Heart right ventricle (tissue), 16 donors: Measurements from ENCODE around the gene RFC2. TPM values are rescaled to one million over a fixed set of nuclear protein-coding genes. Genes with fewer than 3 reads are reported as not detected.

Experiments
- ATAC-seq, 8 donors: fragments of 200-7000 bp; cut with Tn5 transposase; one replicate each; pipeline ENCODE4 v1.9.1; 2020; ENCODE audit warnings: mild to moderate bottlenecking in 8 of 8, moderate library complexity in 8 of 8, moderate number of reproducible peaks in 1 of 8
- DNase-seq, 2 donors: peaks; one replicate each; pipeline ENCODE4 v3.0.0-alpha.2; 2020
- H3K27ac ChIP-seq, 10 donors: fragments of 200-600 bp; sonication (generic) in 2 of 10; one replicate each; pipeline versions ENCODE4 v1.5.0 to v1.8.0; 2020 to 2022; ENCODE audit warnings: mild to moderate bottlenecking in 3 of 10
- H3K27me3 ChIP-seq, 7 donors: fragments of 200-600 bp; one replicate each; pipeline ENCODE4 v1.8.0; 2021 to 2022; ENCODE audit warnings: mild to moderate bottlenecking in 2 of 7
- H3K36me3 ChIP-seq, 9 donors: fragments of 200-600 bp; sonication (generic) in 1 of 9; one replicate each; pipeline versions ENCODE4 v1.5.0 to v1.8.0; 2020 to 2022; ENCODE audit warnings: mild to moderate bottlenecking in 2 of 9
- H3K4me1 ChIP-seq, 9 donors: fragments of 200-600 bp; sonication (generic) in 1 of 9; one replicate each; pipeline versions ENCODE4 v1.5.0 to v1.8.0; 2020 to 2022; ENCODE audit warnings: mild to moderate bottlenecking in 4 of 9
- H3K4me3 ChIP-seq, 10 donors: fragments of 200-600 bp; sonication (generic) in 2 of 10; one replicate each; pipeline versions ENCODE4 v1.5.0 to v1.8.0; 2020 to 2022; ENCODE audit warnings: mild to moderate bottlenecking in 7 of 10, moderate library complexity in 2 of 10
- H3K9me3 ChIP-seq, 11 donors: fragments of 200-600 bp in 10 of 11; sonication (generic) in 2 of 11; one replicate each; pipeline versions ENCODE4 v1.5.0 to v1.8.0; 2013 to 2022; ENCODE audit warnings: mild to moderate bottlenecking in 2 of 11, control low read depth in 1 of 11, moderate library complexity in 1 of 11
- WGBS, 2 donors: extraction: QIAGEN DNeasy Blood & Tissue Kit; methylation state at CpG; one replicate each; pipeline ENCODE4 v1.1.7; 2013; ENCODE audit warnings: inconsistent platforms in 1 of 2; 5-methylcytosine and 5-hydroxymethylcytosine counted together
- intact Hi-C, 10 donors: fragments of 100-400 bp; cut with DNase I; formaldehyde crosslinking; loops; one replicate each; pipeline versions ENCODE4 v1.11.1 to v1.14.2; 2022
- polyA plus RNA-seq, 2 donors: library from polyadenylated mRNA; stranded (reverse); fragments of 200-250 nt; gene quantifications; one replicate each; pipeline ENCODE4 v1.2.3, GENCODE V29; 2013
- total RNA-seq, 10 donors: library from RNA; stranded (reverse); fragmentation: NEBNext Ultra II Directional in 3 of 10; extraction: Animal tissue kit (Norgen Biotek cat#: 25700) in 3 of 10; gene quantifications; one replicate each; pipeline versions ENCODE4 v1.2.1 to v1.2.4, GENCODE V29; 2021 to 2023
- TF ChIP-seq, protein P1 (sequence below), 9 donors: fragments of 200-600 bp; sonication (generic) in 2 of 9; IDR thresholded peaks; one replicate each; pipeline versions ENCODE4 v1.5.0 to v1.8.0; 2021 to 2022; ENCODE audit warnings: antibody characterized with exemption in 9 of 9, mild to moderate bottlenecking in 5 of 9, moderate library complexity in 1 of 9
- donor health status: Arrhythmogenic right ventricular cardiomyopathy.
- donor health status: ischemic (EF 13 %, LVEDD 7.1; RV severe dilation, severe dysfunction).
- donor health status: healthy with polysubstance abuse.
- donor health status: DM: no; HTN: yes; CAD: no.
- donor health status: DM: no; HTN: no; CAD: no.
- donor health status: ischemic (EF 25% LVEDD 6.9; RV normal size, moderate dysfunction).
- donor health status: ischemic (EF 25% LVEDD 5.7; RV mildly dilated, moderate dysfunction).
- donor health status: healthy.
- donor health status: DM: yes; HTN: yes; CAD: no.
- donor health status: Ischemic cardiomyopathy.
- donor health status: ischemic (EF 35%, LVEDD 5.7; RV mildly dilated, moderate dysfunction).
- donor health status: nonischemic (EF 11% LVEDD 7.7; RV severe dilation, severe dysfunction).
- donor health status: DM: yes; HTN: yes; CAD: no.
- donor health status: PGD.
- donor health status: ischemic (EF 29% LVEDD 5.4; RV normal size, mild dysfunction).
- donor health status: nonischemic (EF 23%, LVEDD 6.1; RV moderate dilation, normal function).

Gene RFC2
- total and polyA plus RNA-seq, 12 donors, result 7.0 to 18.5 (median 10.7) TPM

DNA sequence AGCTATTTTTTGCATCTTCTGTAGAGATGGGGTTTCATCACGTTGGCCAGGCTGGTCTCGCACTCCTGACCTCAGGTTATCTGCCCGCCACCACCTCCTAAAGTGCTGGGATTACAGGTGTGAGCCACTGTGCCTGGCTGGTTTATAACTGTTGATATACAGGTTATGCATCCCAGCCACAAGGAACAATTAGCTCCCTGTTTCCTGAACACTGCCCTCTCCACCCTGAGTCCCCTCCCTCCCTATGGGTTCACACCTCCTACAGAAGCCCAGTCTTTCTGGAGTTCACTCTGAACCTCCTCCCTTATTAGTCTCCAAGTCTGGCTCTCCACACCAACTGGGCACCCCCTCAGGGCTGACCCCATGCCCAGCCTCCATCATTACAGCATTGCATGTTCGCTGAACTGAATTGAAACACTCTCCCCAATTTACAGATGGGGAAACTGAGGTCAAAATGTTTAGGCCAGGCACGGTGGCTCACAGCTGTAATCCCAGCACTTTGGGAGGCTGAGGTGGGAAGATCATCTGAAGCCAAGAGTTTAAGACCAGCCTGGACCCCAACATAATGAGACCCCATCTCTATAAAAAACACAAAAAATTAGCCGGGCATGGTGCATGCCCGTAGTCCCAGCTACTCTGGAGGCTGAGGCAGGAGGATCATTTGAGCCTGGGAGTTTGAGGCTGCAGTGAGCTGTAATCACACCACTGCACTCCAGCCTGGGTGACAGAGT lies 33.3 kb upstream of the RFC2 start:
- Histone ChIP-seq H3K36me3 (no peaks in the 10 kb centered on the region), H3K9me3 (no peaks in the 10 kb centered on the region), H3K4me3 (no peak overlapping the region), H3K27ac (no peak overlapping the region), H3K4me1 (peaks cover 6 to 32% (median 24%) of the 10 kb centered on the region in 9 donors), H3K27me3 (no peaks in the 10 kb centered on the region)
- TF ChIP-seq, protein P1, sequence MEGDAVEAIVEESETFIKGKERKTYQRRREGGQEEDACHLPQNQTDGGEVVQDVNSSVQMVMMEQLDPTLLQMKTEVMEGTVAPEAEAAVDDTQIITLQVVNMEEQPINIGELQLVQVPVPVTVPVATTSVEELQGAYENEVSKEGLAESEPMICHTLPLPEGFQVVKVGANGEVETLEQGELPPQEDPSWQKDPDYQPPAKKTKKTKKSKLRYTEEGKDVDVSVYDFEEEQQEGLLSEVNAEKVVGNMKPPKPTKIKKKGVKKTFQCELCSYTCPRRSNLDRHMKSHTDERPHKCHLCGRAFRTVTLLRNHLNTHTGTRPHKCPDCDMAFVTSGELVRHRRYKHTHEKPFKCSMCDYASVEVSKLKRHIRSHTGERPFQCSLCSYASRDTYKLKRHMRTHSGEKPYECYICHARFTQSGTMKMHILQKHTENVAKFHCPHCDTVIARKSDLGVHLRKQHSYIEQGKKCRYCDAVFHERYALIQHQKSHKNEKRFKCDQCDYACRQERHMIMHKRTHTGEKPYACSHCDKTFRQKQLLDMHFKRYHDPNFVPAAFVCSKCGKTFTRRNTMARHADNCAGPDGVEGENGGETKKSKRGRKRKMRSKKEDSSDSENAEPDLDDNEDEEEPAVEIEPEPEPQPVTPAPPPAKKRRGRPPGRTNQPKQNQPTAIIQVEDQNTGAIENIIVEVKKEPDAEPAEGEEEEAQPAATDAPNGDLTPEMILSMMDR (IDR thresholded peaks at IDR 0.05), result no peak
- intact Hi-C loops, result loop anchor here in 2 of 10 donors (5.0 kb wide), 1 partner anchor 35 kb away; the partner anchor contains the start of gene RFC2 (in 2 of the 2)
- WGBS, 2 donors, result 88 to 90% methylated on average over 7 of the region's 7 CpGs
- ATAC-seq (no peak), DNase-seq (no peak)

DNA sequence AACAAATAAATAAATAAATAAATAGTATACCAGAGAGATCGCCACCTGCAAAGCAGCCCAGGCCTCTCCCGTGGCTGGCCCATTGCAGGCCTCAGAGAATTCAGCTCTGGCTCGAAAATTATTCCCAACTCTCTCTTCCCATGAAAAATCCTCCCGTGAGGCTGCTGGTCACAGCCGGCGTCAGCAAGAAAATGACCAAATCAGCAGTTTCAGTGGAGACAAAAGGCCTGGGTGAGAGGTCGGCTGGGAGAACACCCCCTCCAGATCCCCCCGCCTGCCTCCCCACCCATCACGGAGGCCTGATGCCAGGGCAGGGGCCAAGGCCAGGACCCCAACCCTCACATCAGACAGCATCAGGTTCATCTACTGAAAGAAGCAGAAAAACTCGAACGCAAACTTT lies 31.9 kb upstream of the RFC2 start:
- no peak overlapping the region for H3K4me3 ChIP-seq
- peaks cover 6 to 27% (median 24%) of the 10 kb centered on the region in 9 donors for H3K4me1 ChIP-seq
- no peaks in the 10 kb centered on the region for H3K36me3 ChIP-seq
- TF ChIP-seq, protein P1 (IDR thresholded peaks at IDR 0.05), result no peak
- peak overlapping the region in 2 of 10 donors; percentile 34 to 39 for H3K27ac ChIP-seq
- no peak for ATAC-seq
- no peaks in the 10 kb centered on the region for H3K27me3 ChIP-seq
- 78 to 84% methylated on average over 11 of the region's 11 CpGs for WGBS, 2 donors
- DNase-seq, result no peak
- intact Hi-C loops, result loop anchor here in 2 of 10 donors (5.0 kb wide), 1 partner anchor 34 kb away; the partner anchor contains the start of gene RFC2 (in 2 of the 2)
- H3K9me3 ChIP-seq, result no peaks in the 10 kb centered on the region

DNA sequence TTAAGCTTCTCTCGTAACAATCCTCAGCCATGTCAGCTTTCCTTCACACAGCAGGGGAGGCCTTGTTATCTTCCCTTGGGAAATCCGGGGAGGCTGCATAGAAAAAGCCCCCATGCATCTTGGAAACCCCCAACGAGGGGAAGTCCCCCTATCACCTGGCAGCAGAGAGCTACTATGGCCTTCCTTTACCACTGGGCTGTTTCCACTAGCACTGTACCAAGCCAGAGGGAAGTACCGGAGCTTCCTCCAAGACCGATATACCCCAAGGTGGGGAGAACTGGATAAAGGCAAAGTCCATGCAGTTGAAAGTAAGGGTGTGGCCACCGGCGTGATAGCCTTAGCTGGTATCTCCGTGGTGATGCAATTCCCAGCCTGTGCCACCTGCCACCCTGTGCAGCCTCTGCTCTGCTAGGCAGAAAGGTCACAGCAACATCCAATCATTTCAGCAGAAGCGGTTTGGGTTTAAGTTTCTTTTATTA lies 30.6 kb upstream of the RFC2 start:
- intact Hi-C loops, result loop anchor here in 2 of 10 donors (5.0 kb wide), 1 partner anchor 33 kb away; the partner anchor contains the start of gene RFC2 (in 2 of the 2)
- DNase-seq (no peak), ATAC-seq (no peak)
- Histone ChIP-seq H3K27ac (no peak overlapping the region), H3K4me3 (no peak overlapping the region), H3K4me1 (peaks cover 10 to 21% (median 15%) of the 10 kb centered on the region in 9 donors), H3K36me3 (no peaks in the 10 kb centered on the region), H3K27me3 (no peaks in the 10 kb centered on the region), H3K9me3 (no peaks in the 10 kb centered on the region)
- 43 to 52% methylated on average over 9 of the region's 9 CpGs for WGBS, 2 donors
- TF ChIP-seq, protein P1 (IDR thresholded peaks at IDR 0.05), result no peak

GRCh38 chr7:74283858-74284447 lies 29.8 kb upstream of the RFC2 start:
- TF ChIP-seq, protein P1 (IDR thresholded peaks at IDR 0.05), result no peak
- Histone ChIP-seq H3K36me3 (no peaks in the 10 kb centered on the region), H3K4me3 (no peak overlapping the region), H3K27ac (no peak overlapping the region), H3K9me3 (no peaks in the 10 kb centered on the region), H3K4me1 (peaks cover 15 to 27% (median 21%) of the 10 kb centered on the region in 9 donors), H3K27me3 (no peaks in the 10 kb centered on the region)
- DNase-seq, result no peak
- 66 to 81% methylated on average over 9 of the region's 9 CpGs for WGBS, 2 donors
- ATAC-seq, result no peak
- intact Hi-C loops, result no loop called here
